HG02981 (cell line): ENCODE measurements around the gene LMCD1.
"Not testable (repeated sequence)": the region's sequence is repeated elsewhere in the genome, so short reads cannot be mapped to it uniquely, and the experiment has no call there.

Experiments used
- ATAC-seq: cut with Tn5 transposase; IDR thresholded peaks from one replicate; pipeline ENCODE4 v1.9.1; 2021; ENCODE audit warnings: mild to moderate bottlenecking, moderate library complexity; ENCODE audit not compliant: unreplicated experiment

LMCD1 gene

DNA sequence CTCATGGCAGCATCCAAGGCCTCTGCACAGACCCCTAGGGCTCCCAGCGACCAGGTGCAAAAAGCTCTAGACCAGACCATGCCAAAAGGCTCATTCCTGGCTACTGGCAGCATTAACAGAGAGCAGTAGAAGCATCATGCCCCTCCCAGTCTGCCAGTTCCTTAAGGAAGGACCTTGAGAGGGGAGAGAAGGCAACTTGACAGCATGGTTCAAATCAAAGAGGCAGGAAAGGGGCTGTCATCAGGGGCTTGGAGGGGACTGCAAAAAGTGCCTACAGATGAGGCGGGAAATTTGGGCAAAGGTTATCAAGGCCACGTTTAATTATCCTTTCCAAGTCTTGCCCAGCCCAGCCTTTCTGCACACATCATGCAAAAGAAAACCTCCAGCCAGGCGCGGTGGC is 78.3 kb downstream of the LMCD1 start:
- ATAC-seq: no peak

DNA sequence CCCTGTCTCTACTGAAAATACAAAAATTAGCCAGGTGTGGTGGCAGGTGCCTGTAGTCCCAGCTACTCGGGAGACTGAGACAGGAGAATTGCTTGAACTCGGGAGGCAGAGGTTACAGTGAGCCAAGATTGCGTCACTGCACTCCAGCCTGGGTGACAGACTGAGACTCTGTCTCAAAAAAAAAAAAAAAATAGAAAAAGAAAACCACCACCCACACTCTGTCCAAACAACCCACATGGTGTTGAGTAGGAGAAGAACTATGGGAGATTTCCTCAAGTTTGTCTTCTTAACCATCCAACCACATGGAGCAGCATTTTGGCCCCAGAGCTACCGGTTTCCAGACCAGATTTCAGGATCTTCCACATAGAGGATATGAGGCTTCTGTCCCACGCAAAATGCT is 78.8 kb downstream of the LMCD1 start:
- ATAC-seq: not testable (repeated sequence)

DNA sequence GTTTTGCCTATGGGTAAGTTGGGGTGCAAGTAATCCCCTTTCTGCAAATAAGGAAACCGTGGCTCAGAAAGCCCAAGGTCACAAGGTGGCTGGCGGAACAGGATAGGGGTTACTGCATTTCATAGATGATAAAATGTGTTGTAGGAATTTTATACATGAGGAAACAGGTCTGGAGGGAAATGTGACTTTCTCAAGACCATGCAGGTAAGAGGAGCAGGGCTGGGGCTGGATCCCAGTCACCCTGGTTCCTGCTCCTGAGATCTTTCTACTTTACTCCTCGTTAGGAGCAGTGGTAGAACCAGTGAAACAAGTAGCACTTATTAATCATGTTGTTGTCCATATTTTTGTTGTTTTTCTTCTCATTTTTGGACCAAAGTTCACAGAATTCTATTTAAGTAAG is 79.8 kb downstream of the LMCD1 start:
- no peak for ATAC-seq

DNA sequence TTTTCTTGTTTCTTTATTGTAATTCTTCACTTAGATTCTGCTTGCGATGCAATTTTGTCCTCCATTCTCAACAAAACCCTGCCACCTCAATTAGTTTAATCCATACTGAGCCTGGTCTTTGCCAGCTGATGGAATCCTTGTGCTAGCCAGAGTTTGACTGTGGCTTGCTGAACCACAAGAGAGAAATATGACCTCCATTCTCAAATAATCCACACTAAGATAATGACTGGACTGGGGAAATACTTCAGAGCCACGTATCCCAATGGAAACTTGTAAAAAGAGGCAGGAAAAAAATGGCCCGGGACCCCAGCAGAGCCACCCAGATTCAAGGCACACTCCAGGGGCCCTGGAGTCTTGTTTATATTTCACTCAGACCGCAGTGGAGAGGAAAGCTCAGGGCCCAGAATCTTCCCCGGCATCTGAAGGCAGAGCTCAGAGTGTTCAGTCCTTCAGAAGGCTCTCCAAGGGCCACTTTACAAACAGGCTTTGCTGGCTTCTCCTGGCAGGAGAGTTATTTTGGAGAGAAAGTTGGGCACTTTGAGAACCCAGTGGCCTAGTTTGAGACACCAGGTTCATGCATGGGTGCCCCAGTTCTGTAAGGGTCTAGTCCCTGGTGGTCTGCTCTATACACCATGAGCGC is 80.3 kb downstream of the LMCD1 start:
- no peak for ATAC-seq

DNA sequence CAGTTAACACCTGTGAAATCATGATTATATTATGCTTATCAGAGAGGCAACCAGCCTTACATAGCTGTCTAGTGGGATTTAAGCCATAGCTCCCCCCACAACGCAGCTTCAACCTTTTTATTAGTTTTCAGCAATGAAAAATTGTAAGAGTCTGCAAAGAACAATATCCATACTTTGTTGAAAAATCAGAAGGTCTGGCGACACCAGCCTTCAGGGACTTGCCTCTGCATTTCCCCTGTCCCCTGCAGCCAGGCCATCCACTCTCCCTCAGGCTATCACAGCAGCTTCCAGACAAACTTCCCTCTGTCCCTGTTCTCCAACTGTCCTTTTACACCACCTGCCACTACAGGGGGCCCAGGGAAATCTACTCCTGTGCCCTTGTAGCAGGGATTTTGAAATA is 83.0 kb downstream of the LMCD1 start:
- ATAC-seq: no peak

DNA sequence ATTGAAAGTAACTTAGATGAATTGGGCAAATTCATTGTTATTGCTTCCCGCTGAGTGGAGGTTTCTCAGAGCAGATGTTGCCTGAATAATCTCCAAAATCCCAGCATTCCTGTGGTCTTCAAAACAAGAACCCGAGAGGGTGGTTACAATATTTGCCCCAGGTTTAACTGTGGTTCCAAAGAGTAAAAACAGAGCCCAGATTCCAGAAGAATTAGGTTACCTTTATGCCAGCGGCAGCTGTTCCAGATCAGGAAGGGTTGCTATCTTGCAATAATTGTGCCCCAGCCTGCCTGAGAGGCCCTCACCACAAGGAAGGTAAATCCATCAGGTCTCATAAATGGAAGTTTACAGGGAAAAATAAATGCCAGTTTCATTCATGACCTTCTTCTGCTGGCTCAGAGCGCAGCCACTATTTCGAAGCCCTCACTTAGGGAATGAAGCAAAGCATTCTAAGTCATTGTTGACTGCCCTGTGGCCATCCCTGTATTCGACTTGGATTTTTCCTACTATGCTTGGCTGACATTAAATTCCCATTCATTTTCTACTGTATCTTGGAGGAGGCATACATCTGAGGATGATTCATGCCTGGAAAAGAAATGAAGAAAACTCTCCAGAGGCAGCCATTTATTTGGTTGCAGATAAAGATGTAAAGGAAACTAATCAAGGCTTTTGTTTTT is 88.4 kb downstream of the LMCD1 start:
- no peak for ATAC-seq

DNA sequence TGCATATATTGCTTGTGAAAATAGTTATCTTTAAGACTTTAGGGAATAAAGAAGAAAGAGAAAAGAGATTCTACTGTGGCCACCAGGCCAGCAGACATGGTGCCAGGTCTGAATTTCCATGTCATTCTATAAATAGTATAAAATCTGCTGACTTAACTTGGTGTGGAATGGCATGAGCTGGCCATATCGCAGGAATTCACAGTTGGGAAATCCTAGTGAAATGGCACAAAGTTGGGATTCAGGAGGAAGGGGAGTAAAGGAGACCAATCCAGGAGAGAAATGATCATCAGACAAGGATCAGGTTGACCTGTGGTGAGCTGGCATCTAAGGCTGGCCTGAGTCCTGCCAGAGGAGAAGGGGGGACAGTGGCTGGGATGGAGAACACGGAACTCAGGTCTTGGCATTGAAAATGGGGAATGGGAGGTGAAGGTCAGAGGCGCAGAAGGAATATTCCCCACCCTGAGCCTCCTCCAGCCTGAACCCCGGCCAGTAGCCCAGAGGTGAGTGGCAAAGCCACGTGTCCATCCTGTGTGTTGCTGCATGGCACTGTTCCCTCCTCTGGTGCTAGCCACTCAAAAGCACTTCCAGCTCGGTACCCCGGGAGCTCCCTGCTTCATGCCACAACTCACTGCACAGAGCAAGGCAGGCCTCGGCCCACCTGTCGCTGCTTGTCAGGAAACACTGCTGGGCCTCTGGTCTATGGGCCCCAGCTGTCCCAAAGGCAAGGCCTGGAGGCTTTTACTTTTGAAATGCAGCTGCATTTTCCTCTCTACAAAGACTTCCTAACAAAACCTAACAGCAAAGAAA is 91.6 kb downstream of the LMCD1 start:
- ATAC-seq: no peak

DNA sequence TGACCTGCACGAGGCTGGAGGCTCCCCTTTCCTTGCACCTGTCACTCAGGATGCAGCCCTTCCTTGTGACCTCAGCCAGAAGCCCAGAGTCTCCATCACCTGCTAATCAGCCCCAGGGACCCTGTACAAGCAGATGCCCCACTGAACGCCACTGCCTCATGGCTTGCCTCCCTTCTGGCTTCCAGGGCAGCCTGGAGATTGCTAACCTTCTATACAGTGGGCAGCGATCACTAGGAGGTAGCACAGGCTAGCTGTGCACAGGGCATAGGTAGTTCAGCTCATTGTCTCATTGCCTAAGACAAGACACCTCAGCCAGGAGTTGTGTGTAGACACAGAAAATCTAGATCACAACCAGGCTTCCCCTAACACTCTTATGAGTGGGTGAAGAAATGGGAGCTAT is 93.6 kb downstream of the LMCD1 start:
- ATAC-seq: no peak

DNA sequence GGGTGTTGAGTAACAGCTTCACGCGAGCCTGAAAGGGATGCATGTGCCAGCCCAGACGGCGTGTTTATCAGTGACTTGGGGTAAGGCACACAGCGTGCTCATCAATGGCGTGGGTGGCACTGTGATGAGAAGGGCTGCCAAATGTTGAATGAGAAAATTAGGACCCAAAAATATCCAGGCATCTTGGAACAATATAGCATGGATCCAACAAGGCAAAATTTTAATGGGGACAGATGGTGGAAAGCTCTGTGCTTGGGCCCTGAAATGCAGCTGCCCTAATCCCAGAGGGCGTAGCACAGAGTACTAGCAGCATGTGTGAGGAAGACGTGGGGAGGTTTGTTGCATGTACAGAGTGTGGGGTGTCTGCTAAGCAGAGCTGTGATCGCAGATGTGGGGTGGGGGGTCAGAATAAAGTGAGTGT is 94.1 kb downstream of the LMCD1 start:
- no peak for ATAC-seq

DNA sequence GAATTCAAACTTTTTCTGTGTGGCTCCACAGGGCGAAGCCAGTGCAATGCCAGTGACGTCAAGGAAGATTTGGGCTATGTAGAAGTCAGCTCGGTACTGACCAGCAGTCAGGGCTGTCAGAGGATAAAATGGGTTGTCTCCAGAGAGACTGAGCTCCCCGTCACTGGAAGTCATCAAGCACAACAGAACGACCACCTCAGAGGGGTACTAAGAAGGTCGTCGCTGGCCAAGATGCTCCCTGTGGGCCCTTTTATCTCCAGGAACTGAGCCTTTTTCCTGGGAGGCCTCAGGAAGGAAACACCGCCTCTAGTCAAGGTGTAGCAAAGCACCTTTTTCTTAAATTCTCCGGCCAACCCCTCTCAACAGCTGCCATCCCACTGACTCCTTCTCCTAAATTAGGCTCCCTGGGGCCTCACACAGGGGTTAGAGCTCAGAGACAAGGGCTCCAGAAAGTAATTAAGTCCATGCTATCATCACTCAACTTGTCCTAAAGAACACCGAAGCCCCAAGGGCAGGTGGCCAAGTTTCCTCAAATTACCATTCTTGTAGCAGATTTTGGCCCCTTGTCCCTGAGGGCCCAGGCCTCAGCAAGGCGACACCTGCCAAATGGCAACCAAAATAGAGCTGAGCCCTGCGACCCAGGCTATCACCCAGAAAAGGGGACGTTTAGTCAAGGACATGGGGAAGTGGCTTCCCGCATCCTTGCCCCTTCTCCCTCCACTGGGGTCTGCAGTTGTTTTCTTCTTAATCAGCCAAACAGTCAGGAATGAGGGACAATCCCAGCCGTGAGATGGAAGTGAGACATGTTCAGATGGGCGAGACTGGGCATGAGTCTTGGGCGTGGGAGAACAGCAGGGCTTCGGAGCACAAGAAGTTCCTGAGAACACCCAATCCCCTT is 94.9 kb downstream of the LMCD1 start:
- no peak for ATAC-seq

DNA sequence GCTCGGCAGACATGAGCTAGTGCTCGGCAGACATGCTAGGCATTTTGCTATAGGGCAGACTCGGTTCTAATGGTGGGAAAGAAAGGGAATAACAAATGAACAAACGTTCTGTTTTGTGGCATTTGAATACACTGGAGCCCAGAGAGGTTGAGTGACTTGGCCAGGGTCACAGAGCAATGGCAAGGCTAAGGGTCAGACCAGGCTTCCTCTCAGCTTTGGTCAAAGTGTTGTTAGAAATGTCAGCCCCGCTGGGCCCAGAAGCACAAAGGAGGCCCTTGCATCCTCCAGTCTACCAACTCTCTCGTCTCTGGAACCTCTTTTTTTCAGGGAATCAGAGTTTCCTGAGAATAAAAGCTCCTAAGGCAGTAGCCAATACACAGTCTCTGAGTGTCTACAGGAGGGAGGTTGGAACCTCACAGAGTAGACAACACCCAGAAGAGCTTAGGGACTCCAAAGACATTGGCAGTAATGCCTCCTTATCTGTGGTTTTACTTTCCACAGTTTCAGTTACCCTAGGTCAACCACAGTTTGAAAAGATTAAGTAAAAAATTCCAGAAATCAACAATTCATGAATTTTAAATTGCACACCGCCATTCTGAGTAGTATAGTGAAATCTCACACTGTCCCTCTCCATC is 95.7 kb downstream of the LMCD1 start:
- ATAC-seq: no peak

DNA sequence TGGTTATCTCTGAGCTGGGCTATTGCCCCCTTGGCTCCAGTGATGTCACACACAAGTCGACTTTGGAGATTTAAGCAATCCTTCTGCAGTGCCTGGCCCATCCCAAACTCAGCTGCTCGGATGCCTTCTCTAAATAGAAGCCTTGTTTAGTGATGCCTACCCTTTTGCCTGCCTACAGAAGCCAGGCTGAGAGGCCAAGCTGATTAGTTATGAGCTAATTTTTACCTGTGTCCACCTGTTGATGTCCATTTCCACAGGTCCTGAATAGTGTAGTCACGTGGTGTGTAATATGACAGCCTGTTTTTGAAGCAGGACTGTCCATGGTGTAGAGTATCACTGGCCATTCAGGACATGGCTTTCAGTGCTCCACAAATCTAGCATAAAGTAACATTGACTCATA is 97.5 kb downstream of the LMCD1 start:
- no peak for ATAC-seq

DNA sequence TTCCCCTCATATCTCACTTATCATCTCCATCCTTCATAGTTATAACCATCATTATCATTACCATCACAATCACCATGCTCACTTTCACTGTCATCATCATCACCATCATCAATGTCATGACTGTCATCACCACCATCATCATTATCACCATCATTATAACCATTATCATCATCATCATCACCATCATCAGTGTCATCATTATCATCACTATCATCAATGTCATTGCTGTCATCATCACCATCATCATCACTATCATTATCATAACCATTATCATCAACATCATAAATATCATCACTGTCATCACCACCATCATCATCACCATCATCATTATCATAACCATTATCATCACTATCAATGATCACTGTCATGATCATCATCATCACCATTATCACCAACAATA is 98.8 kb downstream of the LMCD1 start:
- no peak for ATAC-seq

DNA sequence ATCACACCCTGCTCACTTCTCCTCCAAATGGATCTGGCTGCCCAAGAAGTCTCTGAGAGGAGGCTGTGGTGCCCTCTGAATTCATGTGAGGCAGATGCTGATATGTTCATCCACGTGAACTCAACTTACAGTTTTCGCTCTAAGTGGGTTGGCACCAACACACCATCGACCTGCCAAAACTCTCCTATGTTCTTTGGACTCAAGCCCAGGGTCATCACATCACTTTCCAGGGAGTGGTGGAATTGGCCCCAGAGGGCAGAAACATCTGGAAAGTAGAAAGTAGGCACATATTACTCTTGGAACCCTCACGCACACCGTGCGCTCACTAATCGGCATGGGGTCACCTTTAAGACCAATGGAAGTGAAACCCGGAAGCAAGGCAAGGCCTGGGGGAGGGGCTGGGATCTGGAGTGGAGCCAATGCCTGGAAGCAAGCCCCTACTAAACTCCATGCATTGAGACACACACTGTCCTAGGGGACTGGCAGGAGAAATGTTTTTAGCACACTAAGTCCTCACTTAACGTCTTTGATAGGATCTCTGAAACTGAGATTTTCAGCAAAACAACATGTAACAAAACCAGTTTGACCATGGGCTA is 101.6 kb downstream of the LMCD1 start:
- no peak for ATAC-seq

DNA sequence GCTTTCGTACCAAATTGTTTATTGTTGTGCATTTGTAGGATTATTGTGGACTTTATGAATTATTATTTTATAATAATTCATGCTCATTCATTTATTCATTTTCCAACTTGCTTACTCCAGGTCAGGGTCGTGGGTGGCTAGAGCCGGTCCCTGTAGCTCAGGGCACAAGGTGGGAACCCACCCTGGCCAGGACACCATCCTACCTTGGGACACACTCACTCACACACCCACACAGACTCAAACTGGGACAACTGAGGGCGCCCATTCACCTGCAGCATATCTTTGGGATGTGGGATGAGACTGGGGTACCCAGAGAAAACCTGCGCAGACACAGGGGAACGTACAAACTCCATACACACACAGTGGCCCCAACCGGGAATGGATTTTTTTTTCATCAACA is 102.4 kb downstream of the LMCD1 start:
- ATAC-seq: no peak

DNA sequence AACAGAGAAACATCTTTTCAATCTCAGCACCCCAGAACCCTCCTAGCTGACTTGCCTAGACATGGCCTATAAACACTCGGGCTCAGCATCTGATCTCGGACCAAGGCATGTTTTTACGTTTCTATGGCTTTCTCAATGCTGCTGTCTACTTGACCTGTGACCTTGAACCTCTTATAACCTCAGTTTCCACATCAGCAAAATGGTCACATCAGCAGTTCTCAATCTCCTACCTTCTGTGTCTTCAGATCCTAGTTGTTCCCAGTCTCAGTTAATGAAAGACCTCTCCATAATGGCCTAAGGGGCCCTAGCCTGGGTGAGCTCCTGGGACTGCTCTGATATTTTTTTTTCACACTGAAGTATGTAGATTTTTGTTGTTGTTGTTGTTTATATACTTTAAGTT is 103.4 kb downstream of the LMCD1 start:
- ATAC-seq: no peak

DNA sequence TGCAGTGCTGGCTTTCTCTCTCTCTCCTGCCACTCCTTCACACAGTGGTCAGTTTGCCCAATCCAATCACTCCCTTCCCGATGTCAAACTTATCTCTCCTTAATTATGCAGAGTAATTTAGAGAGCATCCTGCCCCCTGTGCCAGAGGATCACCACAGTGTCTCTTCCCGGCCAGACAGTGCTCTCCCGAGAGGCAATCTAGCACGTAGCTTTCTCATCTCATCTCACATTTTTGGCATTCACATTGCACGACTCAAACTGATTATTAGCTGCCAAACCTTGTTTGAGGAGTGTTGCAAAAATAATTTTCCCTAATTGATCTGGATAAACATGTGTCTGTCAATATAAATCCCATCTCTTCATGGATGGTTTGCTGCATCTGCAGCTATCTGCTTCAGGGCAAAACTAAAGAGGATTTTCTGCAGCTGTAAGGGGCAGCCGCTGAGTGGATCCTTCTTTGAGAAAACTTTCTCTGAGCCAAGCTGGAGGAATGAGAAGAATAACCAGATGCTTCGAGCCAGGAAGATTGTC is 105.1 kb downstream of the LMCD1 start:
- ATAC-seq: no peak

DNA sequence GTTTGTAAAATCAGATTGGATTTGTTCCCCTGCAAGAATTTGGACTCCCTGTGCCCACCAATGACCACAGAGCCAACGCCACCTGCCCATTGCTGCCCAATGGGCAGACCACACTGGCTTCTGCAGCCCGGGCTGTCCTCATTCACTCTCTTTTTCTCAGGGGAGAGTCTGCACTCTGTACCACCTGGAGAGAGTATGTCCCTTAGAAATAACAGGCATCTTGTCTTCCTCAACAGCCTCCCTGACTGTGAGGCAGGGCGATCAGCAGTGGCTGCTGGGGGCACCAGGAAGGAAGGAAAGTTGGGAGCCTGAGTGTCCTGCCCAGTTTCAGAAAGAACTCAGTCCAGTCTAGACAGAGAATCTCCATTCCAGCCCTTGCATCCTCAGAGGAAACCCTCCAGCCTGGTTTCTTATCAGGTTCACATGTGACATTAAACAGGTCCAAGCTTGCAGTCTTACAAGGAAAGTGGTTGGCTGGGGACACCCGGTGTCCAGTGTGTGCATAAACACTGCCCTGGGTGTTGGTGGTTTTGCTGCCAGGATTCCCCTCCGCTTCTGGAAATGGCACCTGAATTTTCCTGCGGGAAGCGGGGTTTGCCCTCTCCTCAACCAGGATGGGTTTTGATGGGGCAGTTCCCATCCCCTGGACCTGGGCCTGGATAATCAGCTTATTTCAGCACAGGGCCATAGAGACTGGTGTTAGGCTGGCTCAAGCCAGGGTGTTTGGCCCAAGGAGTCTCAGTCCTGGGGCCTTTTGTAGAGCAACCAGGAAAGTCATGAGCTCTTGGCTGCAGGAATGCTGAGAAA is 105.8 kb downstream of the LMCD1 start:
- peak; percentile 63 for ATAC-seq
